HEK293 (cell line): Measurements from ENCODE around the gene RPS6KA1.

Experiments
- CTCF ChIA-PET: fragments of 350-600 bp; formaldehyde crosslinking; extraction: SDS; loops from one replicate; lab custom pipeline; 2021; ENCODE audit warnings: antibody characterized with exemption; lab: Yijun Ruan, JAX
- POLR2A ChIA-PET: fragments of 300-600 bp; formaldehyde crosslinking; extraction: SDS; loops from one replicate; lab custom pipeline; 2020; ENCODE audit warnings: antibody characterized with exemption, inconsistent platforms; lab: Yijun Ruan, JAX
- H3K27ac ChIP-seq: fragments of 200-500 bp; sonication (Bioruptor generic); 2 replicates; pipeline ENCODE4 v1.5.1; 2014; ENCODE audit warnings: low read depth, low read length, control low read depth, inconsistent platforms; ENCODE audit errors: extremely low read depth
- H3K36me3 ChIP-seq, 2 experiments: fragments of 200-500 bp in 1 of 2; sonication (Bioruptor generic) in 1 of 2; 1 replicate in 1 of 2; 2 replicates in 1 of 2; pipeline ENCODE4 v1.5.1; 2014 to 2017; ENCODE audit warnings: inconsistent platforms in 2 of 2, low read length in 2 of 2; ENCODE audit not compliant: control insufficient read depth in 2 of 2, insufficient read depth in 1 of 2
- H3K4me1 ChIP-seq: fragments of 200-500 bp; sonication (Bioruptor generic); 2 replicates; pipeline ENCODE4 v1.5.1; 2014; ENCODE audit warnings: mild to moderate bottlenecking, low read length, inconsistent platforms; ENCODE audit not compliant: control insufficient read depth, insufficient read depth
- H3K4me3 ChIP-seq: 2 replicates; pipeline ENCODE4 v1.5.1; 2011; ENCODE audit warnings: low read depth, mild to moderate bottlenecking, control low read depth, low read length, moderate library complexity
- H3K9me3 ChIP-seq: fragments of 200-500 bp; sonication (Bioruptor generic); 2 replicates; pipeline ENCODE4 v1.5.1; 2014; ENCODE audit warnings: low read depth, low read length, inconsistent platforms; ENCODE audit not compliant: control insufficient read depth, insufficient read depth
- GLI4 ChIP-seq: fragments of 450-650 bp; formaldehyde crosslinking; IDR thresholded peaks from 2 replicates; pipeline ENCODE4 v1.5.1; 2016; ENCODE audit warnings: missing biosample characterization, missing genetic modification characterization
- SP3 ChIP-seq: fragments of 450-650 bp; formaldehyde crosslinking; IDR thresholded peaks from 2 replicates; pipeline ENCODE4 v1.5.1; 2016; ENCODE audit warnings: missing biosample characterization, missing genetic modification characterization
- ZNF10 ChIP-seq: fragments of 450-650 bp; formaldehyde crosslinking; IDR thresholded peaks from 2 replicates; pipeline ENCODE4 v1.5.1; 2017; ENCODE audit warnings: missing biosample characterization, missing genetic modification characterization
- ZNF23 ChIP-seq: fragments of 450-650 bp; formaldehyde crosslinking; IDR thresholded peaks from 2 replicates; pipeline ENCODE4 v1.5.1; 2016; ENCODE audit warnings: missing biosample characterization, missing genetic modification characterization, borderline replicate concordance
- ZNF292 ChIP-seq: fragments of 450-650 bp; formaldehyde crosslinking; IDR thresholded peaks from 2 replicates; pipeline ENCODE4 v1.5.1; 2016; ENCODE audit warnings: low read depth, missing biosample characterization, missing genetic modification characterization, borderline replicate concordance
- ZNF335 ChIP-seq: fragments of 450-650 bp; formaldehyde crosslinking; conservative IDR thresholded peaks from 2 replicates; pipeline ENCODE4 v1.5.1; 2016; ENCODE audit warnings: missing biosample characterization, missing genetic modification characterization
- ZNF350 ChIP-seq: fragments of 450-650 bp; formaldehyde crosslinking; IDR thresholded peaks from 2 replicates; pipeline ENCODE4 v1.5.0; 2017; ENCODE audit warnings: missing biosample characterization, mild to moderate bottlenecking, missing genetic modification characterization
- ZNF549 ChIP-seq: fragments of 450-650 bp; IDR thresholded peaks from 2 replicates; pipeline ENCODE4 v1.5.1; 2018; ENCODE audit warnings: missing biosample characterization, missing genetic modification characterization, mild to moderate bottlenecking, inconsistent platforms, moderate library complexity
- ZNF600 ChIP-seq: fragments of 450-650 bp; formaldehyde crosslinking; IDR thresholded peaks from 2 replicates; pipeline ENCODE4 v1.5.1; 2016; ENCODE audit warnings: missing biosample characterization, missing genetic modification characterization
- ZNF629 ChIP-seq: fragments of 450-650 bp; formaldehyde crosslinking; IDR thresholded peaks from 2 replicates; pipeline ENCODE4 v1.5.1; 2017; ENCODE audit warnings: missing biosample characterization, missing genetic modification characterization
- ZNF658 ChIP-seq: fragments of 450-650 bp; formaldehyde crosslinking; IDR thresholded peaks from 2 replicates; pipeline ENCODE4; 2016; ENCODE audit warnings: missing biosample characterization, missing genetic modification characterization
- ZNF664 ChIP-seq: fragments of 450-650 bp; formaldehyde crosslinking; IDR thresholded peaks from 2 replicates; pipeline ENCODE4 v1.5.1; 2016; ENCODE audit warnings: missing biosample characterization, missing genetic modification characterization
- ZNF785 ChIP-seq: fragments of 450-650 bp; formaldehyde crosslinking; IDR thresholded peaks from 2 replicates; pipeline ENCODE4 v1.5.1; 2016; ENCODE audit warnings: missing biosample characterization, missing genetic modification characterization
- ZNF830 ChIP-seq: fragments of 450-650 bp; IDR thresholded peaks from 2 replicates; pipeline ENCODE4 v1.5.0; 2018; ENCODE audit warnings: missing biosample characterization, missing genetic modification characterization, low read depth, mild to moderate bottlenecking, moderate library complexity
- ZXDB ChIP-seq: fragments of 450-650 bp; formaldehyde crosslinking; IDR thresholded peaks from 2 replicates; pipeline ENCODE4 v1.5.1; 2016; ENCODE audit warnings: missing biosample characterization, missing genetic modification characterization
- TF ChIP-seq, protein P1 (sequence below): fragments of 450-650 bp; IDR thresholded peaks from 2 replicates; pipeline ENCODE4 v1.5.1; 2018; ENCODE audit warnings: missing biosample characterization, mild to moderate bottlenecking, missing genetic modification characterization
- TF ChIP-seq, protein P2 (sequence below): fragments of 450-650 bp; formaldehyde crosslinking; IDR thresholded peaks from 2 replicates; pipeline ENCODE4 v1.5.1; 2016; ENCODE audit warnings: missing biosample characterization, missing genetic modification characterization, borderline replicate concordance
- TF ChIP-seq, protein P3 (sequence below): fragments of 450-650 bp; formaldehyde crosslinking; IDR thresholded peaks from 2 replicates; pipeline ENCODE4 v1.5.1; 2016; ENCODE audit warnings: missing biosample characterization, missing genetic modification characterization
- TF ChIP-seq, protein P4 (sequence below): fragments of 450-650 bp; formaldehyde crosslinking; IDR thresholded peaks from 2 replicates; pipeline ENCODE4 v1.5.0; 2017; ENCODE audit warnings: missing biosample characterization, missing genetic modification characterization, borderline replicate concordance
- TF ChIP-seq, protein P5 (sequence below): fragments of 450-650 bp; formaldehyde crosslinking; IDR thresholded peaks from 2 replicates; pipeline ENCODE4 v1.5.1; 2016; ENCODE audit warnings: missing biosample characterization, missing genetic modification characterization

The RPS6KA1 gene

DNA sequence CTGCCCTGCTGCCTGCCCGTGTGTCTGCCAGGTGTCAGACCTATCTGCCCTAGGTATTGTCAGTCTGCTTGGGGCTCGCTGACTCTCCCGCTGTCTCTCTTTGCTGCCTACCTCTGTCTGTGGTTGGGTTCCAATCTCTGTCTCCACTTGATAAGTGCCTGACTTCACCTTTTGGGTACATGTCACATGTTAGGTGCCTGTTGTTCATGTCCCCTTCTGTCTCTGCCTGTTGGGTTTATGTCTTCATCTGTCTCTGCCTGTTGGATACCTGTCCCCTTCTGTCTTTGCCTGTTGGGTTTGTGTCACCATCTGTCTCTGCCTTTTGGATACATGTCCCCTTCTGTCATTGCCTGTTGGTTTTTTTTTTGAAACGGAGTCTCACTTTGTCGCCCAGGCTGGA, 14.6 kb downstream of the RPS6KA1 start:
- POLR2A ChIA-PET: no interaction called here
- no peaks in the 10 kb centered on the region for H3K4me1 ChIP-seq

DNA sequence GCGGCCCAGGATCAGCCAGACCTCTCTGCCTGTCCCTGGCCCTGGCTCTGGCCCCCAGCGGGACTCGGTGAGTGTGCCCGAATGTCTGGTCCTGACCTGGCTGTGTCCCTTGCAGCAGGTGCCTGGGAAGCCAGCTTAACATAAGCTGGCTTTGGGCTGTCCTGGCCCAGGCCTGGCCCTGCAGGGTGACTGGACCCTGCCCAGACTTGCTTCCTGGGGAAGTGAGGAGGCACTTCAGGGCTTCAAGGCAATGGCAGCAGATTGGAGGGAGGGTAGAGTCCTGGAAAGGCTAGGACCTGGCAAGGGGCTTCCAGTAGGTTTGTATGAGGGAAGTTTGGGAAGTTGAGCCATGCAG, 16.4 kb downstream of the RPS6KA1 start:
- H3K4me3 ChIP-seq: no peak overlapping the region
- no peaks in the 10 kb centered on the region for H3K9me3 ChIP-seq
- TF ChIP-seq ZNF10 (tag by site-specific recombination) (no peak), ZNF23 (tag by site-specific recombination) (no peak), ZNF830 (tag by site-specific recombination) (no peak), ZNF350 (tag by site-specific recombination) (no peak), GLI4 (tag by site-specific recombination) (no peak), ZNF292 (tag by site-specific recombination) (no peak), ZNF658 (no peak), ZXDB (tag by site-specific recombination) (no peak), SP3 (tag by site-specific recombination) (no peak), ZNF629 (tag by site-specific recombination) (no peak), ZNF549 (no peak), ZNF335 (tag by site-specific recombination) (no peak), ZNF664 (no peak)
- TF ChIP-seq, protein P1, sequence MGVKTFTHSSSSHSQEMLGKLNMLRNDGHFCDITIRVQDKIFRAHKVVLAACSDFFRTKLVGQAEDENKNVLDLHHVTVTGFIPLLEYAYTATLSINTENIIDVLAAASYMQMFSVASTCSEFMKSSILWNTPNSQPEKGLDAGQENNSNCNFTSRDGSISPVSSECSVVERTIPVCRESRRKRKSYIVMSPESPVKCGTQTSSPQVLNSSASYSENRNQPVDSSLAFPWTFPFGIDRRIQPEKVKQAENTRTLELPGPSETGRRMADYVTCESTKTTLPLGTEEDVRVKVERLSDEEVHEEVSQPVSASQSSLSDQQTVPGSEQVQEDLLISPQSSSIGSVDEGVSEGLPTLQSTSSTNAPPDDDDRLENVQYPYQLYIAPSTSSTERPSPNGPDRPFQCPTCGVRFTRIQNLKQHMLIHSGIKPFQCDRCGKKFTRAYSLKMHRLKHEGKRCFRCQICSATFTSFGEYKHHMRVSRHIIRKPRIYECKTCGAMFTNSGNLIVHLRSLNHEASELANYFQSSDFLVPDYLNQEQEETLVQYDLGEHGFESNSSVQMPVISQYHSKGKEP: no peak
- TF ChIP-seq, protein P2, sequence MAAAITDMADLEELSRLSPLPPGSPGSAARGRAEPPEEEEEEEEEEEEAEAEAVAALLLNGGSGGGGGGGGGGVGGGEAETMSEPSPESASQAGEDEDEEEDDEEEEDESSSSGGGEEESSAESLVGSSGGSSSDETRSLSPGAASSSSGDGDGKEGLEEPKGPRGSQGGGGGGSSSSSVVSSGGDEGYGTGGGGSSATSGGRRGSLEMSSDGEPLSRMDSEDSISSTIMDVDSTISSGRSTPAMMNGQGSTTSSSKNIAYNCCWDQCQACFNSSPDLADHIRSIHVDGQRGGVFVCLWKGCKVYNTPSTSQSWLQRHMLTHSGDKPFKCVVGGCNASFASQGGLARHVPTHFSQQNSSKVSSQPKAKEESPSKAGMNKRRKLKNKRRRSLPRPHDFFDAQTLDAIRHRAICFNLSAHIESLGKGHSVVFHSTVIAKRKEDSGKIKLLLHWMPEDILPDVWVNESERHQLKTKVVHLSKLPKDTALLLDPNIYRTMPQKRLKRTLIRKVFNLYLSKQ: no peak
- TF ChIP-seq, protein P3, sequence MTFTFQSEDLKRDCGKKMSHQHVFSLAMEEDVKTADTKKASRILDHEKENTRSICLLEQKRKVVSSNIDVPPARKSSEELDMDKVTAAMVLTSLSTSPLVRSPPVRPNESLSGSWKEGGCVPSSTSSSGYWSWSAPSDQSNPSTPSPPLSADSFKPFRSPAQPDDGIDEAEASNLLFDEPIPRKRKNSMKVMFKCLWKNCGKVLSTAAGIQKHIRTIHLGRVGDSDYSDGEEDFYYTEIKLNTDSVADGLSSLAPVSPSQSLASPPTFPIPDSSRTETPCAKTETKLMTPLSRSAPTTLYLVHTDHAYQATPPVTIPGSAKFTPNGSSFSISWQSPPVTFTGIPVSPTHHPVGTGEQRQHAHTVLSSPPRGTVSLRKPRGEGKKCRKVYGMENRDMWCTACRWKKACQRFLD: no peak
- TF ChIP-seq, protein P4, sequence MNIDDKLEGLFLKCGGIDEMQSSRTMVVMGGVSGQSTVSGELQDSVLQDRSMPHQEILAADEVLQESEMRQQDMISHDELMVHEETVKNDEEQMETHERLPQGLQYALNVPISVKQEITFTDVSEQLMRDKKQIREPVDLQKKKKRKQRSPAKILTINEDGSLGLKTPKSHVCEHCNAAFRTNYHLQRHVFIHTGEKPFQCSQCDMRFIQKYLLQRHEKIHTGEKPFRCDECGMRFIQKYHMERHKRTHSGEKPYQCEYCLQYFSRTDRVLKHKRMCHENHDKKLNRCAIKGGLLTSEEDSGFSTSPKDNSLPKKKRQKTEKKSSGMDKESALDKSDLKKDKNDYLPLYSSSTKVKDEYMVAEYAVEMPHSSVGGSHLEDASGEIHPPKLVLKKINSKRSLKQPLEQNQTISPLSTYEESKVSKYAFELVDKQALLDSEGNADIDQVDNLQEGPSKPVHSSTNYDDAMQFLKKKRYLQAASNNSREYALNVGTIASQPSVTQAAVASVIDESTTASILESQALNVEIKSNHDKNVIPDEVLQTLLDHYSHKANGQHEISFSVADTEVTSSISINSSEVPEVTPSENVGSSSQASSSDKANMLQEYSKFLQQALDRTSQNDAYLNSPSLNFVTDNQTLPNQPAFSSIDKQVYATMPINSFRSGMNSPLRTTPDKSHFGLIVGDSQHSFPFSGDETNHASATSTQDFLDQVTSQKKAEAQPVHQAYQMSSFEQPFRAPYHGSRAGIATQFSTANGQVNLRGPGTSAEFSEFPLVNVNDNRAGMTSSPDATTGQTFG (tag by site-specific recombination): no peak
- TF ChIP-seq, protein P5, sequence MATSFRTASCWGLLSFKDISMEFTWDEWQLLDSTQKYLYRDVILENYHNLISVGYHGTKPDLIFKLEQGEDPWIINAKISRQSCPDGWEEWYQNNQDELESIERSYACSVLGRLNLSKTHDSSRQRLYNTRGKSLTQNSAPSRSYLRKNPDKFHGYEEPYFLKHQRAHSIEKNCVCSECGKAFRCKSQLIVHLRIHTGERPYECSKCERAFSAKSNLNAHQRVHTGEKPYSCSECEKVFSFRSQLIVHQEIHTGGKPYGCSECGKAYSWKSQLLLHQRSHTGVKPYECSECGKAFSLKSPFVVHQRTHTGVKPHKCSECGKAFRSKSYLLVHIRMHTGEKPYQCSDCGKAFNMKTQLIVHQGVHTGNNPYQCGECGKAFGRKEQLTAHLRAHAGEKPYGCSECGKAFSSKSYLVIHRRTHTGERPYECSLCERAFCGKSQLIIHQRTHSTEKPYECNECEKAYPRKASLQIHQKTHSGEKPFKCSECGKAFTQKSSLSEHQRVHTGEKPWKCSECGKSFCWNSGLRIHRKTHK (tag by site-specific recombination): no peak
- TF ChIP-seq, all 188 proteins: peak for 0
- H3K4me1 ChIP-seq: no peaks in the 10 kb centered on the region
- H3K36me3 ChIP-seq: peaks cover 0 to 38% of the 10 kb centered on the region in 2 experiments; a peak in 2 of 3 replicates
- POLR2A ChIA-PET: no interaction called here
- no peak overlapping the region for H3K27ac ChIP-seq
- CTCF ChIA-PET: no interaction called here

More for the DNA sequence above, 14.6 kb downstream of the RPS6KA1 start:
- H3K27ac ChIP-seq: no peak overlapping the region
- CTCF ChIA-PET: interaction anchor here (0.7 kb wide), 1 partner anchor 374 kb away, joined by 3 read pairs; no protein-coding TSS in a partner anchor
- H3K4me3 ChIP-seq: no peak overlapping the region
- no peaks in the 10 kb centered on the region for H3K9me3 ChIP-seq
- TF ChIP-seq ZNF785 (tag by site-specific recombination) (no peak), ZNF600 (tag by site-specific recombination) (no peak)
- H3K36me3 ChIP-seq: peaks cover 0 to 38% of the 10 kb centered on the region in 2 experiments; a peak in 2 of 3 replicates
